Measurements from ENCODE around the gene RAP1GAP2. TPM values are rescaled to one million over a fixed set of nuclear protein-coding genes. Genes with fewer than 3 reads are reported as not detected.

The RAP1GAP2 gene
- total RNA-seq, 6 donors from 2014 or later: 6.3 to 19.4 (median 13.6) TPM

GRCh38 chr17:3003296-3004149 is 207.3 kb downstream of the RAP1GAP2 start:
- peaks cover 23 to 31% (median 28%) of the 10 kb centered on the region in 4 donors for H3K4me1 ChIP-seq
- no peaks in the 10 kb centered on the region for H3K9me3 ChIP-seq
- DNase-seq (peak in 1 of 2 donors; percentile 62), ATAC-seq (ENCODE audit: low FRiP score in 2 of 2) (peak; percentile 1 to 59)
- no peak for TF ChIP-seq POLR2A (IDR thresholded peaks at IDR 0.05)
- TF ChIP-seq POLR2AphosphoS5 (IDR thresholded peaks at IDR 0.05): no peak
- no peak for TF ChIP-seq EP300 (IDR thresholded peaks at IDR 0.05)
- TF ChIP-seq CTCF (IDR thresholded peaks at IDR 0.05): no peak
- no peaks in the 10 kb centered on the region for H3K27me3 ChIP-seq
- H3K4me3 ChIP-seq: peak overlapping the region in 2 of 4 donors; percentile 32 to 40
- WGBS, 2 donors: 47 to 82% methylated on average over 12 to 23 of the region's 23 CpGs
- H3K27ac ChIP-seq: peak overlapping the region; percentile 81 to 92 (median 90)
- H3K36me3 ChIP-seq: peaks cover 0 to 4% (median 1%) of the 10 kb centered on the region in 4 donors

DNA sequence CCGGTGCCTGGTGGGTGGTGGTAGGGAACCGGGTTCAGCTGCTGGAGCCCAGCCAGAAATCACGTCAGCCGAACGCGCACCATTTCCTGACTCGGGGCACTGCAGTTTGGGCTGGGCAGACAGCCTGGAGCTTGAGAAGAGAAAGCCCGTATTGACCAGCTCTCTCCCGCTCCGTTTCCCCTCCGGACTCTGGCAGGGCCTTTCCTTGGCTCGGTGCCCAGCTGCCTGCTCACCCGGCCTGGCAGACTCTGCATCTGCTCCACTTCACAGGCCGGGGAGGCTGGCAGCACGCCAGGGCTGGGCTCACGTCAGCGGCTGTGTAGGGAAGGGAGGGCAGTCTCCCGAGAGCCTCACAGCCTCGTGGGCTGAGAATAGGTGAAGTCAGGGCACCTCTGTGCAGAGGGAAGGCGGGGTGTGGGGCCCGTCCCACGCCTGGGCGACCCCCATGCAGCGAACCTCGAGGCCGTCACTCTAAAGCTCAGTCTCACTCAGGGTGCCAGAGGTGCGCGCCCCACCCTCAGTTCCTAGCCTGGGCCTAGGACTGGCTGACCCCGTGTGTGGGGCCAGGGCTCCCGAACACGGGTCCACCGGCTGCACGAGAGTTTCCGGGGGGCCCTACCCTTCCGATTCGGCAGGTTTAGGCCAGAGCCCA is 208.0 kb downstream of the RAP1GAP2 start:
- ATAC-seq (ENCODE audit: low FRiP score in 2 of 2) (peak; percentile 92 to 94), DNase-seq (peak; percentile 99 to 100)
- 0 to 22% methylated on average over 6 of the region's 36 CpGs for WGBS, 2 donors
- H3K4me3 ChIP-seq: peak overlapping the region in 3 of 4 donors; percentile 21 to 40 (median 32)
- peaks cover 23 to 31% (median 28%) of the 10 kb centered on the region in 4 donors for H3K4me1 ChIP-seq
- peaks cover 0 to 5% (median 0%) of the 10 kb centered on the region in 4 donors for H3K36me3 ChIP-seq
- H3K27me3 ChIP-seq: no peaks in the 10 kb centered on the region
- peak; percentile 68 to 73 for TF ChIP-seq POLR2AphosphoS5 (IDR thresholded peaks at IDR 0.05)
- TF ChIP-seq EP300 (IDR thresholded peaks at IDR 0.05): peak in 1 of 4 donors; percentile 39
- peak in 1 of 4 donors; percentile 49 for TF ChIP-seq POLR2A (IDR thresholded peaks at IDR 0.05)
- TF ChIP-seq CTCF (IDR thresholded peaks at IDR 0.05): no peak
- peak overlapping the region; percentile 81 to 92 (median 90) for H3K27ac ChIP-seq
- H3K9me3 ChIP-seq: no peaks in the 10 kb centered on the region

DNA sequence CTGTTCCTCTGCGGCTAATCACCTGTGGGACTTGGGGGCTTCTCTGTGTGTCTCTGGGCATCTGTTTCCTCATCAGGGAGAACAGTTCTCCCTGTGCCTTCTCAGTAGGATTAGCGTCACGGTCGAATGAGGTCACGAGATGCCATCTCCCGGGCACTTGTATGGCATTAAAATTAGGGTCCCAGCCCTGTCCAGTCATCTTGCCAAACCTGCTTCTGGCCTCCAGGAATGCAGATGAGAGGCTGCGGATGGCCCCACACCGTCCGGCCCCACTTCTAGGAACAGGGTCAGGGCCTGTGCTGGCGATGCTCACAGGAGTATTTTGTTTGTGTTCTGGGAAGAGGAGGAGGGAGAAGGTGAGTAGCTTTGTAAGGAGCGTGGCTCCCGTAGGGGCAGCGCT is 208.7 kb downstream of the RAP1GAP2 start:
- WGBS, 2 donors: 53 to 78% methylated on average over 13 of the region's 13 CpGs
- Histone ChIP-seq H3K9me3 (no peaks in the 10 kb centered on the region), H3K27me3 (no peaks in the 10 kb centered on the region), H3K36me3 (peaks cover 0 to 5% (median 0%) of the 10 kb centered on the region in 4 donors), H3K4me1 (peaks cover 23 to 31% (median 28%) of the 10 kb centered on the region in 4 donors), H3K27ac (peak overlapping the region; percentile 81 to 92 (median 90)), H3K4me3 (no peak overlapping the region)
- TF ChIP-seq EP300 (IDR thresholded peaks at IDR 0.05): no peak
- TF ChIP-seq CTCF (IDR thresholded peaks at IDR 0.05): no peak
- TF ChIP-seq POLR2A (IDR thresholded peaks at IDR 0.05): no peak
- TF ChIP-seq POLR2AphosphoS5 (IDR thresholded peaks at IDR 0.05): no peak
- ATAC-seq (ENCODE audit: low FRiP score in 2 of 2): peak in 1 of 2 donors; percentile 49
- DNase-seq: peak in 1 of 2 donors; percentile 37

DNA sequence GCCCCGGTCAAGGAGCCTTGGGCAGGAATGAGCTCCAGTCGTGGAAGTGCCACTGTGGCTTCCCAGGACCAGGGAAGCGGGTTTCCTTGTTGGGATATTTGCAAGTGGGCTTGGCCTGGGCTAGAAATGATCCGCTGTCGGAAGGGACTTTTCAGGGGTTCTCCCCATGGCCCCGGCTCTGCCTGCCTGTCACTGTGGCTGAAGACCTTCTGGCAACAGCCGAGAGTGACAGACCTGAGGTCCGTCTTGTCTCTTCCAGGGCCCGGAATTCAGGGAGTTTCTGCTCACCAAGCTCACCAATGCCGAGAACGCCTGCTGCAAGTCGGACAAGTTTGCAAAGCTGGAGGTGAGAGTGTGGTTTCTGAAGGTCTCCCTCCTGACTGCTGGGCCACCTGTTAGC is 209.5 kb downstream of the RAP1GAP2 start:
- Histone ChIP-seq H3K36me3 (peaks cover 0 to 5% (median 2%) of the 10 kb centered on the region in 4 donors), H3K27ac (no peak overlapping the region)

More for the DNA sequence above, 209.5 kb downstream of the RAP1GAP2 start:
- Histone ChIP-seq H3K27me3 (no peaks in the 10 kb centered on the region), H3K4me1 (peaks cover 23 to 31% (median 28%) of the 10 kb centered on the region in 4 donors), H3K4me3 (no peak overlapping the region), H3K9me3 (no peaks in the 10 kb centered on the region)
- DNase-seq: no peak
- no peak for TF ChIP-seq CTCF (IDR thresholded peaks at IDR 0.05)
- no peak for TF ChIP-seq EP300 (IDR thresholded peaks at IDR 0.05)
- TF ChIP-seq POLR2AphosphoS5 (IDR thresholded peaks at IDR 0.05): no peak
- no peak for TF ChIP-seq POLR2A (IDR thresholded peaks at IDR 0.05)
- WGBS, 2 donors: 90 to 93% methylated on average over 12 of the region's 12 CpGs
- ATAC-seq (ENCODE audit: low FRiP score in 2 of 2): no peak
